Mesenchymal stem cell (in vitro differentiated cells and primary cell): ENCODE measurements around the gene SUGP1.

ENCODE experiments used
- DNase-seq: peaks from one replicate; pipeline ENCODE4 v3.0.0-alpha.2; 2013
- H2AFZ ChIP-seq: one replicate; pipeline ENCODE4 v1.6.1; 2013; ENCODE audit warnings: low read depth, mild to moderate bottlenecking, control low read depth, inconsistent platforms, low read length, moderate library complexity
- H2AK5ac ChIP-seq: 2 replicates; pipeline ENCODE4 v1.6.1; 2013; ENCODE audit warnings: low read length, moderate library complexity, mild to moderate bottlenecking, inconsistent platforms; ENCODE audit not compliant: severe bottlenecking
- H2BK120ac ChIP-seq: one replicate; pipeline ENCODE4 v1.6.1; 2013; ENCODE audit warnings: low read depth, mild to moderate bottlenecking, inconsistent platforms, low read length, moderate library complexity
- H2BK12ac ChIP-seq, 2 experiments: one replicate each; pipeline ENCODE4 v1.6.1; 2013; ENCODE audit warnings: inconsistent platforms in 2 of 2, low read length in 2 of 2, mild to moderate bottlenecking in 2 of 2, moderate library complexity in 2 of 2, control low read depth in 1 of 2
- H2BK15ac ChIP-seq: one replicate; pipeline ENCODE4 v1.6.1; 2013; ENCODE audit warnings: mild to moderate bottlenecking, low read depth, inconsistent platforms; ENCODE audit not compliant: poor library complexity, severe bottlenecking
- H2BK5ac ChIP-seq: 2 replicates; pipeline ENCODE4 v1.6.1; 2013; ENCODE audit warnings: low read depth, mild to moderate bottlenecking, low read length, control low read depth, inconsistent platforms; ENCODE audit not compliant: poor library complexity, severe bottlenecking
- H3K14ac ChIP-seq, 2 experiments: one replicate each; pipeline ENCODE4 v1.6.1; 2013; ENCODE audit warnings: inconsistent platforms in 2 of 2, low read length in 2 of 2, control low read depth in 1 of 2, mild to moderate bottlenecking in 1 of 2, moderate library complexity in 1 of 2
- H3K18ac ChIP-seq, 2 experiments: one replicate each; pipeline ENCODE4 v1.6.1; 2013; ENCODE audit warnings: inconsistent platforms in 2 of 2, low read length in 2 of 2, control low read depth in 1 of 2, low read depth in 1 of 2, mild to moderate bottlenecking in 1 of 2
- H3K23ac ChIP-seq, 2 experiments: one replicate each; pipeline ENCODE4 v1.6.1; 2013; ENCODE audit warnings: inconsistent platforms in 2 of 2, low read length in 2 of 2, mild to moderate bottlenecking in 2 of 2, moderate library complexity in 2 of 2, control low read depth in 1 of 2
- H3K27ac ChIP-seq: 2 replicates; pipeline ENCODE4 v1.5.1; 2013; ENCODE audit warnings: mild to moderate bottlenecking, moderate library complexity, low read length, control low read depth, inconsistent platforms; ENCODE audit not compliant: poor library complexity, severe bottlenecking
- H3K27me3 ChIP-seq, 2 experiments: 2 replicates each; pipeline versions ENCODE4 v1.6.1 to v1.7.0; 2013; ENCODE audit warnings: low read length in 2 of 2, mild to moderate bottlenecking in 2 of 2, moderate library complexity in 2 of 2, control low read depth in 1 of 2, inconsistent platforms in 1 of 2; ENCODE audit not compliant: control insufficient read depth in 1 of 2, insufficient read depth in 1 of 2
- H3K36me3 ChIP-seq, 2 experiments: 2 replicates each; pipeline versions ENCODE4 v1.6.1 to v1.7.0; 2013; ENCODE audit warnings: low read length in 2 of 2, control low read depth in 1 of 2, inconsistent platforms in 1 of 2, low read depth in 1 of 2, mild to moderate bottlenecking in 1 of 2; ENCODE audit not compliant: insufficient read depth in 2 of 2, control insufficient read depth in 1 of 2
- H3K4ac ChIP-seq, 2 experiments: one replicate each; pipeline ENCODE4 v1.6.1; 2013; ENCODE audit warnings: inconsistent platforms in 2 of 2, low read length in 2 of 2, mild to moderate bottlenecking in 2 of 2, moderate library complexity in 2 of 2, control low read depth in 1 of 2, low read depth in 1 of 2
- H3K4me1 ChIP-seq: 2 replicates; pipeline ENCODE4 v1.6.1; 2013; ENCODE audit warnings: low read depth, low read length, control low read depth; ENCODE audit not compliant: control insufficient read depth, insufficient read depth
- H3K4me2 ChIP-seq: 2 replicates; pipeline ENCODE4 v1.6.1; 2013; ENCODE audit warnings: low read length, mild to moderate bottlenecking, inconsistent platforms; ENCODE audit not compliant: poor library complexity, severe bottlenecking
- H3K4me3 ChIP-seq, 2 experiments: 2 replicates each; pipeline versions ENCODE4 v1.5.1 to v1.7.0; 2013; ENCODE audit warnings: low read length in 2 of 2, mild to moderate bottlenecking in 2 of 2, control low read depth in 1 of 2, low read depth in 1 of 2; ENCODE audit not compliant: insufficient read depth in 1 of 2
- H3K79me1 ChIP-seq: replicated peaks from 2 replicates; pipeline ENCODE4 v1.6.1; 2013; ENCODE audit warnings: mild to moderate bottlenecking, control low read depth, low read length, inconsistent platforms; ENCODE audit not compliant: poor library complexity, severe bottlenecking
- H3K9ac ChIP-seq: 2 replicates; pipeline ENCODE4 v1.7.0; 2013; ENCODE audit warnings: mild to moderate bottlenecking, low read length, moderate library complexity
- H3K9me3 ChIP-seq: 2 replicates; pipeline ENCODE4 v1.7.0; 2013; ENCODE audit warnings: mild to moderate bottlenecking, low read length; ENCODE audit not compliant: control insufficient read depth
- H4K8ac ChIP-seq: one replicate; pipeline ENCODE4 v1.6.1; 2013; ENCODE audit warnings: inconsistent platforms, mild to moderate bottlenecking, low read length, moderate library complexity
- H4K91ac ChIP-seq: one replicate; pipeline ENCODE4 v1.6.1; 2013; ENCODE audit warnings: mild to moderate bottlenecking, low read length, inconsistent platforms
- WGBS: methylation state at CpG from one replicate; pipeline ENCODE4 v1.1.7; 2013; ENCODE audit warnings: mixed read lengths; 5-methylcytosine and 5-hydroxymethylcytosine counted together

The SUGP1 gene

GRCh38 chr19:19234220-19234816 is 86.0 kb downstream of the SUGP1 start:
- no peaks in the 10 kb centered on the region for H3K36me3 ChIP-seq
- no peak overlapping the region for H3K4ac ChIP-seq
- H3K9ac ChIP-seq, result no peak overlapping the region
- no peak overlapping the region for H3K4me2 ChIP-seq
- no peak overlapping the region for H2AFZ ChIP-seq
- no peak overlapping the region for H2BK5ac ChIP-seq
- no peak overlapping the region for H3K18ac ChIP-seq
- no peak for DNase-seq
- no peak overlapping the region for H4K91ac ChIP-seq
- no peaks in the 10 kb centered on the region for H3K4me1 ChIP-seq
- H3K14ac ChIP-seq, result no peak overlapping the region
- peaks cover 0 to 14% of the 10 kb centered on the region in 2 experiments for H3K27me3 ChIP-seq
- no peak overlapping the region for H3K27ac ChIP-seq
- H2BK12ac ChIP-seq, result no peak overlapping the region
- no peak overlapping the region for H4K8ac ChIP-seq
- H2AK5ac ChIP-seq, result no peak overlapping the region
- H3K9me3 ChIP-seq, result peaks cover 16% of the 10 kb centered on the region
- no peak overlapping the region for H2BK120ac ChIP-seq
- no peak overlapping the region for H2BK15ac ChIP-seq
- no peaks in the 10 kb centered on the region for H3K79me1 ChIP-seq
- WGBS, result 61% methylated on average over 2 of the region's 2 CpGs
- H3K23ac ChIP-seq, result no peak overlapping the region
- H3K4me3 ChIP-seq, result no peak overlapping the region

GRCh38 chr19:19232261-19232721 is 88.0 kb downstream of the SUGP1 start:
- Histone ChIP-seq H3K27ac (no peak overlapping the region), H3K4ac (no peak overlapping the region), H3K14ac (no peak overlapping the region), H4K91ac (no peak overlapping the region), H3K23ac (no peak overlapping the region), H3K4me1 (peaks cover 2% of the 10 kb centered on the region), H3K79me1 (no peaks in the 10 kb centered on the region), H2BK12ac (no peak overlapping the region), H2BK5ac (no peak overlapping the region), H4K8ac (no peak overlapping the region), H3K18ac (no peak overlapping the region), H2AFZ (no peak overlapping the region), H3K27me3 (peaks cover 14 to 30% of the 10 kb centered on the region in 2 experiments), H3K4me2 (no peak overlapping the region), H3K9me3 (peaks cover 16% of the 10 kb centered on the region), H3K4me3 (no peak overlapping the region), H3K9ac (no peak overlapping the region), H2AK5ac (no peak overlapping the region), H2BK120ac (no peak overlapping the region), H2BK15ac (no peak overlapping the region), H3K36me3 (no peaks in the 10 kb centered on the region)
- WGBS, result 77% methylated on average over 19 of the region's 19 CpGs
- DNase-seq, result no peak

GRCh38 chr19:19230999-19231398 is 89.3 kb downstream of the SUGP1 start:
- H3K9me3 ChIP-seq, result peaks cover 16% of the 10 kb centered on the region
- 95% methylated on average over 9 of the region's 9 CpGs for whole genome bisulfite sequencing
- H2BK120ac ChIP-seq, result no peak overlapping the region
- no peak overlapping the region for H3K4ac ChIP-seq
- no peak overlapping the region for H2BK15ac ChIP-seq
- no peak for DNase-seq
- peaks cover 2% of the 10 kb centered on the region for H3K4me1 ChIP-seq
- no peak overlapping the region for H4K91ac ChIP-seq
- no peak overlapping the region for H3K4me2 ChIP-seq
- no peak overlapping the region for H3K23ac ChIP-seq
- no peak overlapping the region for H2BK5ac ChIP-seq
- H3K79me1 ChIP-seq, result no peaks in the 10 kb centered on the region
- no peak overlapping the region for H2BK12ac ChIP-seq
- H2AK5ac ChIP-seq, result no peak overlapping the region
- no peak overlapping the region for H3K18ac ChIP-seq
- no peaks in the 10 kb centered on the region for H3K36me3 ChIP-seq
- no peak overlapping the region for H2AFZ ChIP-seq
- H3K27me3 ChIP-seq, result peaks cover 26 to 42% of the 10 kb centered on the region in 2 experiments
- no peak overlapping the region for H3K27ac ChIP-seq
- no peak overlapping the region for H4K8ac ChIP-seq
- H3K14ac ChIP-seq, result no peak overlapping the region
- H3K4me3 ChIP-seq, result no peak overlapping the region
- H3K9ac ChIP-seq, result no peak overlapping the region

GRCh38 chr19:19229701-19230100 is 90.6 kb downstream of the SUGP1 start:
- no peak overlapping the region for H4K91ac ChIP-seq
- no peak overlapping the region for H4K8ac ChIP-seq
- no peak overlapping the region for H3K18ac ChIP-seq
- H3K14ac ChIP-seq, result no peak overlapping the region
- peaks cover 8% of the 10 kb centered on the region for H3K4me1 ChIP-seq
- H3K79me1 ChIP-seq, result no peaks in the 10 kb centered on the region
- H3K4me3 ChIP-seq, result no peak overlapping the region
- no peak overlapping the region for H2AFZ ChIP-seq
- H2BK120ac ChIP-seq, result no peak overlapping the region
- H3K9ac ChIP-seq, result no peak overlapping the region
- H2BK15ac ChIP-seq, result no peak overlapping the region
- peaks cover 16% of the 10 kb centered on the region for H3K9me3 ChIP-seq
- no peak overlapping the region for H2BK5ac ChIP-seq
- no peak overlapping the region for H3K23ac ChIP-seq
- H3K27me3 ChIP-seq, result peaks cover 35 to 54% of the 10 kb centered on the region in 2 experiments
- no peak for DNase-seq
- H3K4ac ChIP-seq, result no peak overlapping the region
- H2BK12ac ChIP-seq, result no peak overlapping the region
- WGBS, result 70% methylated on average over 3 of the region's 3 CpGs
- H3K27ac ChIP-seq, result no peak overlapping the region
- H3K4me2 ChIP-seq, result no peak overlapping the region
- H2AK5ac ChIP-seq, result no peak overlapping the region
- H3K36me3 ChIP-seq, result no peaks in the 10 kb centered on the region
